HUDEP-2 (cell line): Measurements from ENCODE around the gene ABCB8.

ENCODE experiments used
- DNase-seq, 76 experiments: peaks; one replicate each; lab custom pipeline; 2025; ENCODE audit not compliant: unreplicated experiment in 76 of 76; lab: John Stamatoyannopoulos, UW

Gene ABCB8

DNA sequence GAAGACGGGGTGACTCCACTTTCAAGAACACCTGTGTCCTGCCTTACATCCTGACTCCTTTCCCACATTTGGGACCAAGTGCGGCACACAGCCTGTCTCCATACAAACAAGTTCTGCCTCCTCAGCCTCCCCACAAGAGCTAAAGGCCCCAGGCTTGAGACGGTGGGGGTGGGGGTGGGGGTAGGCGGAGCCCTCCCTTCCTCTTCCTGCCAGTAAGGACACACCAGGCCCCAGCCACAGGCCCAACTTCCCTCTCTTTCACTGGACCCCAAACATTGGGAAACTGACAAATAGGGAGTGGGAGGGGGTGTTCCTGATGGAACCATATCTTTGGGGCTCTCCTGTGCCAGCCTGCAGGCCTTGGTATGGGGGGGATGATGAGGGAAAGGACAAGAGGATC, 24.8 kb downstream of the ABCB8 start:
- DNase-seq = no peak

DNA sequence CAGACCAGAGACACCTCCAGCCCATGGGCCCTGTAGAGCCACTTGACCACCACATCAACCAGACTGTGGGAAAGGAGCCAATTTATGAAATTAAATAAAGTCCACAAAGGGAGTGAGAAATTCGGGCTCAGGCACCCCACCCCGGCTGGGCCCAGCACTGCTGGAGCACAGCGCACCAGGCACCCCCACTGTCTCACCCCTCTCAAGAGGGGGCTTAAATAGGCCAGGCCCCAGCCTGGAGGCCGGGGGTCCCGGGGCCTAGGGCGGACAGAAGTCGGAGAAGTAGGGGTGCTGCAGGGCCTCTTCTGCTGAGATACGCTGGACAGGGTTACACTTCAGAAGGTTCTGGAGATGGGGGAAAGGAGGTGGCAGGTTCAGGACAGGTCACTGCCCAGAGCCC, 25.5 kb downstream of the ABCB8 start:
- no peak for DNase-seq

DNA sequence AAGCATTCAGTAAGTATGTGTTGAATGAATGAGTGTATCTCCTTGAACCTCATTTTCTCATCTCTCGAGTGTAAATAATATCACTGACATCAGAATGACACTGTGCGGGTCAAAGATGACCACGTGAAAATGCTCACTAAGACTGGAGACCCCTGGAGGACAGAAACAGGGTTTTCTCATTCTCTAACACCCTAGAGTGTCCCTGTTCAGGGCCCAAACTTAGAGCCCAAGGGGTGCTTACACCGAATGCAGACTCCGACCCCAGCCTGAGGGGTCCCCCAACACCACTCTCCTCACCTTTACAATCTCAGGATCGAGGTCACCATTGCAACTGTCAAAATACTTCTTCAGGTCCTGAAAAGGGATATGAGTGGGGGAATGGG, 28.0 kb downstream of the ABCB8 start:
- DNase-seq = no peak

DNA sequence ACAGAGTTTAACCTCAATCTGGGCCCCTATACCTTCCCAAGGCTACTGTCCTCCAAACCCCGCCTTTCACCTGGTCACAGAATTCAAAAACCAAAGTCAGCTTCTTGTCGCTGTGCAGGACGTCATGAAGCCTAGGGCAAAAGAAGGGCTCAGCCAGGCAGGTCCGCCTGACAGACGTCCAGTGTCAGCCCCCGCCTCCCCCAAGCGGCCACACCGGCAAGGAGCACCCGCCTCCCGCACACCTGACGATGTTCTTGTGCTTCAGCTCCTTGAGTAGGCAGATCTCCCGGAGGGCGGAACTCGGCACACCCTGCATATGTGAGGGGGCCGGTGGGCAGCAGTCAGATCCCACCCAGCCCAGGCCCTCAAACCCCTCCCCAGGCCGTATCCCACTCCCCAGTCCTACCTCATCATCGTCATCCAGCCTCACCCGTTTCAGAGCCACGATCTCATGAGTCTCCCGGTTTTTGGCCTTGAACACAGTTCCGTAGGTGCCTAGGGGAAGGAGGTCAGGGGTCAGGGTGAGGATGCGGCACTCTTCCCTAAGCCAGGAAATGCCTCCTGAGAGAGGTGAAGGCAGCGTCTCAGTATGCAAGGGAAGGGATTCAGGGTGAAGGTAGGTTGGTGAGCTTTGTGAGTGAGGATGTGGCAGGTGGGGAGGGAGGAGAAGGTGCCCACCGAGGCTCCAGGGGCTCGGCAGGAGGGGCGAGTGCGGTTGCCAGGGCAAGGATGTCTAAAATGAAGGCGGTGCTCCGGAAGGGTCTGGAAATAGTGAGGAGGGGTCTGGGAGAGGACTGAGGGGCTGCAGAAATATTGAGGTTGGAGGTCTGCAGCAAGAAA, 28.6 kb downstream of the ABCB8 start:
- no peak for DNase-seq

DNA sequence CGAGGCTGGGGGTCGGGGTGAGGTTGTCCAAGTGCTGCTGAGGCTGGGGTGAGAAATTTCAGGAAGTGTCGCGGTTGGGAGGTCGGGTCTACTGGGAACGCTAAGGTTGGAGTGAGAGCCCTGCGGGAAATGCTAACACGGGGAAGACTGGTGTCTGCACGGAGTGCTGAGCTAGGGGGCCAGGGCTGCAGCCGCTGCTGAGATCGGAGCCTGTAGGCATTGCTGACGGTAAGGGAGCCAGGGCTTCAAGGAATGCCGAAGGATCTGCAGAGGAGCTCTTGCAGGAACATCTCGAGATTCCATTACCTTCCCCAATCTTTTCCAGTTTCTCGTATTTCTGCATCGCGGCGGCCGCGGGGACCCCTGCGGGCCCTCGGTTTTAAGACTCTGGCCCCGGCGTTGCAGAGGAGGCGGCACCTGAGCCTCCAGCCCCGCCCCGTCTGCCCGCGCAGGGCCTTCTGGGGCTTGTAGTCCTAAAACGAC, 29.3 kb downstream of the ABCB8 start, which contains the start of gene CDK5:
Gene CDK5, minus strand, starts transcription at position 392 of the 483 bp plus-strand sequence. Its CDS starts 49 bp downstream, at position 343.
- peak in 1 of 76 experiments; percentile 91 for DNase-seq

DNA sequence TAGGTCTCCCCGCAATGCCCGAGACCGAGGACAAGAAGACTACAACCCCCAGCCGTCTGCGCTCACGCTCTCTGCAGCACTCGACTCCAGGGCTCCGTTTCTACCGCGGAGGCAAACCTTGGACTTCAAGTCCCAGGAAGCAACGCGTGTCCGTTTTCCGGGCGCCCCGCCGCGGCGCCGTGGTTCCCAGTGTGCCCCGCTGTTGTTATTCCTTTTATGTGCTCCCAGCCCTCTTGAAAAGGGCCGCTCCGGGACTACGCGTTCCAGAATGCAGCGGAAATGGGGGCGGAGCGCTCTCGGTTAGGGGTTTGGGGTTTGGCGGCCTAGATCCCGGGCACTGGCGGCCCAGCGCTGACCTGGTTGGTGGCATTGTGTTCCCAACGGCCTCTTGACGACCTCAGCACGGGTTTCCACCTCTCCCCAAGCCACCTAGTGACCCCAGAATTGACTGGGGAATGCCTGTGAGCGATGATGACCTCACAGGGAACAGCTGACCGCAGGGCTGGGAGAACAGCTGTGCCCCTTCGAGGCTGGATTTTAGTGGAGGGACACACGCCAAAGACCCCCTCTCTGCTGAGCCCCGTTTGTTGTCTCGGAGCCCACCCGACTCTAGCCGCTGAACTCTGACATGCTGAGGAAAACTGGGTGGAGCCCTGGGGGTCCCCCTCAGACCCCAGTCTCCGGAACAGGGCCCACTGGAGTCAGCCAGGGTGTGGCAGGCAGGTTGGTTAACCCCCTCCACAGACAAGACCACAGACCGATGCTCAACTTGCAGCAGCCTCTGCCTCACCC, 29.9 kb downstream of the ABCB8 start:
- DNase-seq = peak in 75 of 76 experiments; percentile 72 to 99 (median 96)

DNA sequence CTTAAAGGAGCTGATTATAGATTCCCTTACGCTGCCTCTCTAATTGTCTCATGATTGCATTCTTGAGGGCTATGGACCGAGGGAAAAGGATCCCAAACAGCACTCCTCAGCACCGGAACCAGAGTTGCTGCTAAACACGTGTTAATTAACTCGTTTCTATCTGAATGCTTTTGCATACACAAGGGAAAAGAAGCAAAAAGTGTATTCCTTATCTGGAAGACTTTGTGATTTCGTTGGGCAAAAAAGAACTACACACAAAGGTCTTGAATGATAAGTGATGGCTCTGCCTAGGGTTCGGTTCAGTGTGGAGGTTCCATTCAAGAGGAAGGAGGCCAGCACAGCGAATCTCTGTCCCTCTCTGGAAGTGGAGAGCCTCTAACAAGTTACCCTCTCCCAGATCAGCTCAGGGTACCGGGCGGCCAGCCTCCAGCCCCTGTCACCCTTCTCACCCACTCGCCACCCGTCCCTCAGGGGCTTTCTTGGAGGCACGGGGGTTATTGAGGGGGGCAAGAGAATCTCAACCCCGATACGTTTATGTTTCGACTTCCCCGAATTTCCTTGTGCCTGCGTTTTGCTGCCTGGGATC, 30.6 kb downstream of the ABCB8 start:
- DNase-seq = peak in 6 of 76 experiments; percentile 17 to 51 (median 28)

DNA sequence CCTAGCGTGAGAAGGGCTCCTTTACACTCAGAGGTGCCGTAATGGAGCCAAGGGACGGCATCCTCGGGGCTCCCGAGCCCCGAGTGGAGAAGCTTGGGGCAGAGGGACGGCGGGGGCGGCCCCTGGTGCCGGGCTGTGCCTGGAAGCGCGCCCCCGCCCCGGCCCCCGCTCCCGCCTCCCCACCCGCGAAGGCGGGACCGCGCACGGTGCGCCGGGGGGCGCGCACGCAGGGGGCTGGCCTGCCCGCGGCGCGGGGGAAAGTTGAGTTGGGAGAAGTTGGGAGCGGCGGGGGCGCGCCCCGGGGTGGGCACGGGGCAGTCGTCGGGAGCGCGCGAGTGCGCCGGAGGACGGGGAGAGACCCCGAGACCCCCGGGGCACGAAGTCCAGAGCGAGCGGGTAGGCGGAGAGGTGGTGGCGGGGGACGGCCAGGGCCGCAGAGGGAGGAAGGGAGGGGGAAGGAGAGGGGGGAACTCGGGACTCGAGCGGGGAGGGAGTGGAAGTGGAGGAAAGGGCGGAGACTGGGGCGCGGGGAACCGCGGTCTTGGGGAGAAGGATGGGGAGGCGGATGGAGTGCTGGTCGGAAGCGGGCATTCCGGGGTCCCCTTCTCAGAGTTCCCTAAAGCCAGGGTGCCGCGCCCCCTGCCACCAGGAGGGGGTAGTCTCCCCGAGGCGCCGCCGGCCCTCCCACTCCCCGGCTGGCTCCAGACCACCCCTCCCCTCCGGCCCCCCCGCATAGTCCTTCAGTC, 31.3 kb downstream of the ABCB8 start, which contains the start of gene SLC4A2:
Gene SLC4A2, plus strand, starts transcription at position 223 of the 746 bp plus-strand sequence. CDS start 2,399 bp downstream, outside the sequence.
- DNase-seq = peak in 51 of 76 experiments; percentile 12 to 71 (median 48)

DNA sequence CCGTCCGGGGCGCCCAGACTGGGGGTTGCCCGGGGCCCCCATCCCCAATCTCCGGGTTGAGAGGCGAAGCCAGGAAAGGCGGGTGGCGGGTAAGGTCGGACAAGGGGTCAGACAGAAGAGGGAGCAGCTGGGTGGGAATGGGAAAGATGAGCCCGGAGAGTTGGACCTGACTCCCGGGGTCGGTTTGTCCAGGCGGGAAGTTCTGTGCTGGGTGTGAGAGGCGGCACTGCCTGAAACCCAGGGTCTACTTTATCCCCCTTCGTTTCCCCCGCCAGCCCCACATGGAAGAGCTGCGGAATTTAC, 31.8 kb downstream of the ABCB8 start:
- peak in 1 of 76 experiments; percentile 32 for DNase-seq

DNA sequence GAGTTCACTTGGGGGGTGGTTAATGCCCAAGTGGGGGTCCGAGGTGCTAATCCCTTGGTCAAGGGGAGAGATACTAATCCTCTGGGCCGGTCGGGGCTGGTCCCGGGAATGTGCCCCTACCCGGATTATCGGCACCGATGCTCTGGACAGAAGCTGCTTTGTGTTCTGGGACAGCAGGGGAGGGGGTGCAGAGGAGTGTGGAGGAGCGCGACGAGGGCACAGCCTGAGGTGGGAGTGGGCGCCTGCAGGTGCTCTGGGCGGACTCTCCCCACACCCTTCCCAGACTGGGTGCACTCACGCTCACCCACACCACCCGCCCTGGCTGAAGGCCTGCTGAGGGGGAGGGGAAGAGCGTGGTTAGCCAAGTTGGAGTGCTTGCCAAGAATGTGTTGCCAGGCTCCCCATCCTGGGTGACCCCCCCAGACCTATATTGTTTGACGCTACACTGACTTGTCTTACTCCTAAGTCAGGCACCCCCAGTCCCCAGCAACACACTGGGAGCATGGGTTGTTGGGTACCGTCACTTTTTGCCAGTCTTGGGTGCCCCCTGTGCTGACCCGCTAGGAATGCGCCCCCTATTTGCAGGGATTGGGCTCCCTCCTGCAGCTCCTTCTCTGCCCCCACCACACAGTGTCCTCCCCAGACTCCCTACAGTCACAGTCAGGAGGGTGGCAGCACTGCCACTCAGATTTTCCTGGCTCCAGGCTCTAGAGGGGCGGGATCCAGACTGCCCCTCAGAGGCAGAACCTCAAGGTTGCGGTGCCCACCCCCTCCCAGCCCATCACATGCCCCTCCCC, 32.4 kb downstream of the ABCB8 start:
- DNase-seq = peak in 67 of 76 experiments; percentile 7 to 78 (median 49)

DNA sequence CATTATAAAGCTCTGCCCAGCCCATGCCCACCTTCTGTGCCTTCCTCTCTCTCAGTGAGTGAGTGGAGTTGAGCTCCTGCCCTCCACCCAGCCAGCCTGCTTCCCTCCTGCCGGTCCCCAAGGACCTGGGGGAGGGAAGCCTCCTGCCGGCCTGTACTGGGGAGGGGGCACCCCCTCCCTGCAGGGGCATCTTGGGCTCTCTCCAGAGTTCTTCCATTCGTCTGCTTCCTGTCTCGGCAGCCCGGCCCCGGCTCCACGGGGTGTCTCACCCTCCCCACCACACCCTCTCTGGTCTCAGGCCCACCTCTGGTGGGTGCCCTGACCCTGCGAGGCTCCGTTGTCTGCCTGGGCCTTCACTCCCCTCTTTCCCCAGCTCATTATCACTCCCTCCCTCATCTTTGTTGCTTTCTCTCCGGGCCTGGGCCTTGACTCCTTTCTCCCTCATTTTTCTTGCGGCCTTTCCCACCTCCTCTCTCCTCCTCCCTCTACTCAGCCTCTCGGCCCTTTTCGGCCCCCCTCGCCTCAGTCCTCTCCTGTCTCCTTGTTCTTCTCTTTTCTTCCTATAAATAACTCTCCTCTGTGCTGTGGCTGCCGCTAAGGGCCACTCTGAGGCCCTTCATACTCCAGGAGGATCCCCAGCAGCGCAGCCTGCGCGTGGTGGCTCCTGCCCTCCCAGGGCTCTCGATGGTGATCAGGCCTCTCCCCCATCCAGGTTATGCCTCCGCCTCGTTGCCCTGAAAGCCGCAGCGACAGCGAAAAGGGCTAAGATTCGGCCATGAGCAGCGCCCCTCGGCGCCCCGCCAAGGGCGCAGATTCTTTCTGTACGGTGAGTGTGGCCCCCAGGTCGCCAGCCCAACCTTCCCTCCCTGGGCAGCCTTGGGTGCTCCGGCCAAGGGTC, 33.2 kb downstream of the ABCB8 start:
- DNase-seq = no peak

DNA sequence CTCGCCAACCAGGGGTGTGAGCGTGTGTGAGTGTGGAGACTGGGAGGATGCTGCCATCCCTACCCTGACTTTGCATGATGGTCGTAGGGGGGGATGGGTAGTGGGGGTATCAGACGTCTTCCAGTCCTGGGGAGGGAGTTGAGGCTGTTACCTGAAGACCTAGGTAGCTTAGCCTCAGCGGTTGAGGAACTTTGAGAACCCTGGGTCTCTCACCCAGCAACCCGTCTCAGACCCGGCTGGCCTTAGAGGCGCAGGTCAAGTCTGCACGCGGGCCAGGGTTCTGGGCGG, 33.8 kb downstream of the ABCB8 start:
- peak in 2 of 76 experiments; percentile 27 to 34 for DNase-seq

DNA sequence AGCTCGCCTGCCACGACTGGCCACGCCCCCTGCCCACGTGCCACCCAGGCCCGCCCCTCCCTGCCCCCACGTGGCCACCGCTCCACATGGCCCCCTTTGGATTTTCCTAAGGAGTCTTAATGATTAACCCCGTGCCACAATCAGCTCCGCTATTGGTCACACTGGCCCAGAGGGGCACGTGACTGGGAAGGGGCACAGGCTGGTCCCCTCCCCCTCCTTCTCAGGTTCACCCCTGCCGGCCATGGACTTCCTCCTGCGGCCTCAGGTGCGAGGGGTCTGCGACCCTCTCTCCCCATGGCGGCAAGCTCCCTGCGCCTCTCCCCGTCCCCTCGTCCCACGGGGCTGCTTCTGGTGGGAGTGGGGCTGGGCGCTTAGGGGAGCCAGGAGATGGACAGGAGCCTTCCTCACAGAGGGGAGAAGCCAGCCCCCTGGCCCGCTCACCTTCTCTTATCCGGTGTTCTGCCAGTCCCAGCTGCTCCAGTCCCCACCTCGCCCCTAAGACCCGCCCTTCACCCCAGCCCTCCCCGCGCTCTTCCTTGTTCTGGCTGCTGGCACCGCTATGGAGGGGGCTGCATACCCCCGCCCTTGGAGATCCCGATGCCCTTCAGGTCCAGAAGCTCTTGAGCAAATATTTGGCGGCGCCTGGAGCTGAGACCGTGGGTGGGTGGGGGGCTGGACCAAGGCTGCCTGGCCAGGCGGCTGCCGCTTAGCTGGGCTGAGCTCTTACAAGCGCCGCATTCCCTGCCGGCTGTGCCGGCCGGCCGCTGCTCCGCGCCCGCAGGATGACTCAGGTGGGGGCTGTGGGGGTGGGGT, 34.4 kb downstream of the ABCB8 start:
- peak in 34 of 76 experiments; percentile 8 to 87 (median 44) for DNase-seq

DNA sequence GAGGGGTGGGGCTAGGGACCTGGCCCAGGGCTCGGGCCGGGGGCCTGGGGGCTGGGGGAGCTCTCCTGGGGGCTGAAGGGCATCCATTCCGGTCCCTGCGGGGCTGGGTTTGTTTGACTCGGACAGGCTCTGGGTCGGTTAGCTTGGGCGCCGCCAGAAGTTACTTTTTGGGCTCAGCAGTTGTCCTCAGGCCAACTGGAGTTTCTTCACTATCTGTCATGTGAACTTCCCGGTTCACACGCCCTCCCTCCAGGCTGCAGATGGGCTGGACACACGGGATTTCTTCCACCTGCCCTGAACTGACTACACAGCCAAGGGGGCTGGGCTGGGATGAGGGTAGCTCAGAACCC, 34.9 kb downstream of the ABCB8 start:
- peak in 1 of 76 experiments; percentile 21 for DNase-seq

DNA sequence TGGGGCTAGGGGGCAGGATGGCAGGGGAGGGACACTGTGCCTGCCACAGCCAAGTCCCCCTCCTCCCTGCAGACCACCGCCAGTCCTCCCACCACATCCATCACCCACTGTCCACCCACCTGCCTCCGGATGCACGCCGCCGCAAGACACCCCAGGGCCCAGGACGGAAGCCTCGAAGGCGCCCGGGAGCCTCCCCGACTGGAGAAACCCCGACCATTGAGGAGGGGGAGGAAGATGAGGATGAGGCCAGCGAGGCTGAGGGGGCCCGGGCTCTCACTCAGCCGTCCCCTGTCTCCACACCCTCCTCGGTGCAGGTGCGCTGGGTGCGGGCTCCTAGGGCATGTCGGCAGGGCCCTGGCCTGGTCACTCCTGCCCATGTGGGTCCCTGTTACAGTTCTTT, 36.2 kb downstream of the ABCB8 start:
- no peak for DNase-seq

DNA sequence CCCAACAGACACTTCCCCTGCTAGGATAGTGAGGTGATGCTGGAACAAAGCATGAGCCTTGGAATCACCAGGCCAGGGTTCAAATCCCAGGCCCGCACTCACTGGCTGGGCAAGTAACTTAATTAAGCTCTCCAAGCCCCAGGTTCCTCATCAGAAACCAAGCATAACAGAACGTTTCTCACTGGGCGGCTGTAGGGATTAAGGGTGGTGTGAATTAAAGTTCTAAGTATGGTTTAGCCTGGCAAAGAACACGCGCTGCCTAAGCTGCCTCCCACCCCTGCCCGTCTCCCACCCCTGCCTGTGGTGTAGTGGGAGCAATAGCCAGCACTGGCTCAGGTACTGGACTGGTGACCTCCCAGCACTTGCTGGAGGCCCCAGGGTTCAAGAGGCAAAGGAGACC, 36.7 kb downstream of the ABCB8 start:
- DNase-seq = no peak

DNA sequence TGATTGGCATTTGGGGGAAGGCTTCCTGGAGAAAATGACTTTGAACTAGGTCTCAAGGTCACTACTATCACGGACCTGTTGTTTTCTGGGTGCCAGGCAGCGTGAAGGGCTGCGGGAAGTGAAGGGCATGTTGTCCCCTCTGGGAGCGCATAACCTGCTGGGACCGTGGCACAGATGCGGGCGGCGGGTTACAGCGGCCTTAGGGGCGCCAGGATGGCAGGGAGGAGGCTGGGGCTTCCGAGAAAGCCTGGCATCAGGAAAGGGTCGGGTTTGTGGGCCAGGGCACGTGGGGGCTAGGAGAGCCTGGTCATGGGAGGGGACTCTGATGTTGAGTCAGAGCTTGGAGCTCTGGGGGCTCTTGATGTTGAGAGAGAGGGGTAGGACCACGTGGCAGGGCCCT, 37.3 kb downstream of the ABCB8 start:
- DNase-seq = no peak
